ENCODE data around the gene PDZD7.
"Not testable (repeated sequence)": the region's sequence is repeated elsewhere in the genome, so short reads cannot be mapped to it uniquely, and the experiment has no call there.

PDZD7 gene

GRCh38 chr10:100982916-100983830 lies 47.8 kb downstream of the PDZD7 start:
- no peak for DNase-seq (ENCODE audit: low spot score)

- no peak for DNase-seq (ENCODE audit: low spot score)
These were observed 49.7 kb downstream of the PDZD7 start for GRCh38 chr10:100981178-100981772.

- no peak for DNase-seq (ENCODE audit: low spot score)
These were observed 50.2 kb downstream of the PDZD7 start for GRCh38 chr10:100980711-100981110.

GRCh38 chr10:100980311-100980710 lies 50.6 kb downstream of the PDZD7 start:
- DNase-seq (ENCODE audit: low spot score) = no peak

- DNase-seq (ENCODE audit: low spot score) = no peak
These were observed 51.1 kb downstream of the PDZD7 start for GRCh38 chr10:100979791-100980272.

GRCh38 chr10:100978901-100979195 lies 52.1 kb downstream of the PDZD7 start:
- DNase-seq (ENCODE audit: low spot score) = no peak

- DNase-seq (ENCODE audit: low spot score) = no peak
These were observed 52.6 kb downstream of the PDZD7 start for GRCh38 chr10:100978121-100978900.

GRCh38 chr10:100977436-100977835 lies 53.5 kb downstream of the PDZD7 start:
- DNase-seq (ENCODE audit: low spot score) = no peak

- DNase-seq (ENCODE audit: low spot score) = no peak
These were observed 54.0 kb downstream of the PDZD7 start for GRCh38 chr10:100976906-100977305.

GRCh38 chr10:100975397-100975796 lies 55.5 kb downstream of the PDZD7 start:
- DNase-seq (ENCODE audit: low spot score) = not testable (repeated sequence)

GRCh38 chr10:100972904-100973535 lies 57.9 kb downstream of the PDZD7 start:
- DNase-seq (ENCODE audit: low spot score) = no peak

GRCh38 chr10:100972115-100972903 lies 58.6 kb downstream of the PDZD7 start:
- DNase-seq (ENCODE audit: low spot score) = no peak

GRCh38 chr10:100970914-100971811 lies 59.8 kb downstream of the PDZD7 start:
- DNase-seq (ENCODE audit: low spot score) = no peak

- DNase-seq (ENCODE audit: low spot score) = no peak
These were observed 60.6 kb downstream of the PDZD7 start for GRCh38 chr10:100970076-100970913.

- peak; percentile 66 for DNase-seq (ENCODE audit: low spot score)
These were observed 61.5 kb downstream of the PDZD7 start, which contains the start of gene SEMA4G for GRCh38 chr10:100969187-100970075. TSS of gene SEMA4G (plus strand) at chr10:100969504. CDS start at chr10:100972913, 3,409 bp downstream.

- no peak for DNase-seq (ENCODE audit: low spot score)
These were observed 62.1 kb downstream of the PDZD7 start for GRCh38 chr10:100968863-100969186.

GRCh38 chr10:100968062-100968736 lies 62.7 kb downstream of the PDZD7 start:
- DNase-seq (ENCODE audit: low spot score) = no peak

GRCh38 chr10:100967332-100967731 lies 63.6 kb downstream of the PDZD7 start:
- DNase-seq (ENCODE audit: low spot score) = no peak
